GM23248 (cell line): ENCODE results near the gene PGBD2. TPM values are rescaled to one million over a fixed set of nuclear protein-coding genes. Genes with fewer than 3 reads are reported as not detected.

Experiments used
- DNase-seq: peaks from one replicate; pipeline ENCODE4 v3.0.0-alpha.2; 2015
- H2AFZ ChIP-seq: fragments of 200-600 bp; sonication (generic); 2 replicates; pipeline ENCODE4 v1.6.1; 2016; ENCODE audit warnings: antibody characterized with exemption
- H3F3A ChIP-seq: fragments of 200-600 bp; sonication (generic); 2 replicates; pipeline ENCODE4 v1.6.1; 2016; ENCODE audit warnings: mild to moderate bottlenecking, antibody characterized with exemption, mixed run types; ENCODE audit not compliant: insufficient read depth
- H3K27ac ChIP-seq: fragments of 200-600 bp; sonication (generic); 2 replicates; pipeline ENCODE4 v1.5.1; 2016; ENCODE audit warnings: mild to moderate bottlenecking
- H3K27me3 ChIP-seq: fragments of 200-600 bp; sonication (generic); replicated peaks from 2 replicates; pipeline ENCODE4 v1.6.1; 2016; ENCODE audit warnings: mild to moderate bottlenecking; ENCODE audit not compliant: insufficient read depth
- H3K36me3 ChIP-seq: fragments of 200-600 bp; sonication (generic); 2 replicates; pipeline ENCODE4 v1.6.1; 2016; ENCODE audit warnings: low read depth, mild to moderate bottlenecking
- H3K4me1 ChIP-seq: fragments of 200-600 bp; sonication (generic); 2 replicates; pipeline ENCODE4 v1.6.1; 2016; ENCODE audit warnings: mild to moderate bottlenecking; ENCODE audit not compliant: insufficient read depth
- H3K4me2 ChIP-seq: fragments of 200-600 bp; sonication (generic); one replicate; pipeline ENCODE4 v1.6.1; 2016; ENCODE audit warnings: mild to moderate bottlenecking; ENCODE audit not compliant: unreplicated experiment
- H3K4me3 ChIP-seq: fragments of 200-600 bp; sonication (generic); 2 replicates; pipeline ENCODE4 v1.5.1; 2016; ENCODE audit warnings: mild to moderate bottlenecking
- H3K79me2 ChIP-seq: fragments of 200-600 bp; sonication (generic); 2 replicates; pipeline ENCODE4 v1.6.1; 2016; ENCODE audit warnings: mild to moderate bottlenecking; ENCODE audit not compliant: insufficient read depth
- H3K9ac ChIP-seq: fragments of 200-600 bp; sonication (generic); 2 replicates; pipeline ENCODE4 v1.6.1; 2016; ENCODE audit warnings: mild to moderate bottlenecking
- H3K9me2 ChIP-seq: fragments of 200-600 bp; sonication (generic); 2 replicates; pipeline ENCODE4 v1.6.1; 2016; ENCODE audit warnings: mixed run types, mild to moderate bottlenecking, moderate library complexity; ENCODE audit not compliant: insufficient read depth
- H3K9me3 ChIP-seq: fragments of 200-600 bp; sonication (generic); one replicate; pipeline ENCODE4 v1.6.1; 2017; ENCODE audit warnings: low read depth
- H4K20me1 ChIP-seq: fragments of 200-600 bp; sonication (generic); 2 replicates; pipeline ENCODE4 v1.6.0; 2016; ENCODE audit not compliant: insufficient read depth
- EZH2 ChIP-seq: fragments of 200-600 bp; sonication (generic); IDR thresholded peaks from 2 replicates; pipeline ENCODE4 v1.6.1; 2018; ENCODE audit warnings: antibody characterized with exemption, mild to moderate bottlenecking; ENCODE audit not compliant: insufficient read depth, poor library complexity, severe bottlenecking
- EZH2phosphoT487 ChIP-seq: fragments of 200-600 bp; sonication (generic); IDR thresholded peaks from 2 replicates; pipeline ENCODE4 v1.6.1; 2018; ENCODE audit warnings: antibody characterized with exemption, moderate library complexity, mild to moderate bottlenecking, low read depth; ENCODE audit not compliant: insufficient read depth
- WGBS, 2 experiments: methylation state at CpG; one replicate each; pipeline ENCODE4 v1.1.6; 2015 to 2017; ENCODE audit warnings: low lambda C conversion rate in 2 of 2, low coverage in 1 of 2; ENCODE audit errors: missing lambda C conversion rate in 2 of 2; 5-methylcytosine and 5-hydroxymethylcytosine counted together
- in situ Hi-C: fragments of 300-500 bp; cut with MboI; formaldehyde crosslinking; loops from 2 replicates; pipeline ENCODE4 v1.15.0; 2020
- polyA plus RNA-seq: library from polyadenylated mRNA; unstranded; fragments of >200 nt; fragmentation: Nextera tagmentation; extraction: Ambion mirVana; gene quantifications from 2 replicates; pipeline ENCODE4 v1.2.1, GENCODE V29; 2016
- total RNA-seq: library from RNA; depleted of rRNA; stranded (reverse); fragments of >200 nt; shearing (Covaris generic); gene quantifications from 2 replicates; pipeline ENCODE4 v1.2.3, GENCODE V29; 2014

PGBD2 gene
- total and polyA plus RNA-seq, 2 experiments from 2014 or later, result 3.5 to 5.8 TPM

DNA sequence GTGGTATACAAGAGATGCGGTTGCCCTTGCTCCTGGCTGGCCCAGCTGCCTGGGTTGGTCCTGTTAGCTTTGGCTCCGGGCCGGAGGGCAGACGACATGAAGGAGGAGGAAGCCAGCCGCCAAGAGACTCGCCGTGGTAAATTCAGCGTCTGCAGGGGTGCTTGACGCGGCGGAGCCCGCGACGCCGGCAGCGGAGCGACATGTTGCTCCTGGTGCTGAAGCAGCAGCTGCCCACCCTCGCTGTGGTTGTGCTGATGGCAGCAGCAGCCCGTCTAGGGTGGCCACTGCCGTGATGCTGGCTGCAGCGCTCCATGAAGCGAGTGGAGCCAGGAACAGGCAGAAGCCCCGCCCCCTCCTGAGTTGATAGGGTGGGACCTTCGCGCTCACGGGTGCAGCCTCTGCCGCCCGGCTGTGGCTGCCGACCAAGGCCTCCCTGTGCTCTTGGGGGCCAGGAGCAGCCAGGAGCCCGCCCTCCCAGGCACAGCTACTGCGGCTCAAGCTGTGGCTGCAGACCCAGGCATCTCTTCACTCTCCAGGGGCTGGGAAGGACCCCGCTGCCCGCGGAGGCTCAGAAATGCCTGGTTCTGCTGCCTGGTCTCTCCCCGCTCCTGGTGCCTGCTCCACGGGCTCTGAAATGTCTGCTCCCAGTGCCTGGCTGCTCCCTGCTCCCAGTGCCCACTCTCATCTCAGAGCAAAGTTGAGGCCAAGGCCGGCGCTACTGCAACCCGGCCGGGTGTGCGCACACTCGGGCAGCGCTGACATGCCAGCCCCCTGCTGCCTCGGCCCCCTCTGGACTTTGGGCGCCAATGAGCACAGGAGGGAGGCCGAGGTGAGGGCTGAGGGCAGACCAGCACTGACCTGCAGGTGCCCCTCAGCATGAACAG, 42.8 kb upstream of the PGBD2 start:
- Histone ChIP-seq H2AFZ (peak overlapping the region; percentile 83), H3K9ac (peak overlapping the region; percentile 46), H3F3A (no peaks in the 10 kb centered on the region), H3K36me3 (no peaks in the 10 kb centered on the region), H4K20me1 (no peaks in the 10 kb centered on the region), H3K4me2 (peak overlapping the region; percentile 52), H3K9me2 (no peaks in the 10 kb centered on the region), H3K9me3 (no peaks in the 10 kb centered on the region), H3K4me3 (peak overlapping the region; percentile 67), H3K79me2 (peaks cover 4% of the 10 kb centered on the region; the same call in 1 of the 2 replicates), H3K27me3 (no peaks in the 10 kb centered on the region), H3K27ac (no peak overlapping the region), H3K4me1 (peaks cover 5% of the 10 kb centered on the region; the same call in 1 of the 2 replicates)
- DNase-seq, result peak; percentile 87
- no peak for TF ChIP-seq EZH2
- no peak for TF ChIP-seq EZH2phosphoT487
- in situ Hi-C loops, result no loop called here
- 9% methylated on average over 41 to 43 of the region's 46 CpGs for WGBS, 2 experiments

DNA sequence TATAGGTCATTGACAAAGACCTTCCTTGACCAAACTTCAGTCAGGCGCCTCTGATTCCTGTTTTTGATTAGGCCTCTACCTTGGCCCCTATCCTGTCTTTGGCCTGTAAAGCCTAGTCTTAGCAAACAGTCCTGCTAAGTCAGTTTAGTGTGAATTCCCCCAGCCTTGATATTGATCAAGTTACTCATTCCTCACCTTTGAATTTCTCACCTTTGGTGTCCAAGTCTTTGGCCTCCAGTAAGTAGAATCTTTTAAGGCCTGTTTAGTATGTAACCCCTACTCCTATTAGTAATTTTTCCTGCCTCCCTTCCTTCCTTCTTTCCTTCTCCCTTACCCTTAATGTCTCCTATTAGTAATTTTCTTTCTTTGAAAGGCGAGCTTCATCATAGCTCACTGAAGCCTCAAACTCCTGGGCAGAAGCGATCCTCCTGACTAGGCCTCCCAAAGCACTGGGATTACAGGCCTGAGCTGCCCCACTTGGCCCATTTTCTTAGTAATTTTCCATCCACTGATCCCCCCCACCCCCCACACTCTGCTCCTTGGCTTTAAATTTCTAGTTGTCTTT, 34.1 kb upstream of the PGBD2 start:
- H3K9me2 ChIP-seq, result no peaks in the 10 kb centered on the region
- peak overlapping the region; percentile 91 for H3K4me3 ChIP-seq
- in situ Hi-C loops, result no loop called here
- 96 to 100% methylated on average over 3 of the region's 3 CpGs for WGBS, 2 experiments
- TF ChIP-seq EZH2 (no peak), EZH2phosphoT487 (no peak)
- peak overlapping the region; percentile 92 for H3K4me2 ChIP-seq
- peak overlapping the region; percentile 95 for H3K9ac ChIP-seq
- H3K36me3 ChIP-seq, result no peaks in the 10 kb centered on the region
- H3F3A ChIP-seq, result peaks cover 26% of the 10 kb centered on the region
- H3K9me3 ChIP-seq, result no peaks in the 10 kb centered on the region
- H3K27me3 ChIP-seq, result no peaks in the 10 kb centered on the region
- no peaks in the 10 kb centered on the region for H4K20me1 ChIP-seq
- H3K79me2 ChIP-seq, result no peaks in the 10 kb centered on the region
- H2AFZ ChIP-seq, result peak overlapping the region; percentile 98
- no peak for DNase-seq
- peaks cover 9% of the 10 kb centered on the region for H3K4me1 ChIP-seq
- peak overlapping the region; percentile 97 for H3K27ac ChIP-seq

DNA sequence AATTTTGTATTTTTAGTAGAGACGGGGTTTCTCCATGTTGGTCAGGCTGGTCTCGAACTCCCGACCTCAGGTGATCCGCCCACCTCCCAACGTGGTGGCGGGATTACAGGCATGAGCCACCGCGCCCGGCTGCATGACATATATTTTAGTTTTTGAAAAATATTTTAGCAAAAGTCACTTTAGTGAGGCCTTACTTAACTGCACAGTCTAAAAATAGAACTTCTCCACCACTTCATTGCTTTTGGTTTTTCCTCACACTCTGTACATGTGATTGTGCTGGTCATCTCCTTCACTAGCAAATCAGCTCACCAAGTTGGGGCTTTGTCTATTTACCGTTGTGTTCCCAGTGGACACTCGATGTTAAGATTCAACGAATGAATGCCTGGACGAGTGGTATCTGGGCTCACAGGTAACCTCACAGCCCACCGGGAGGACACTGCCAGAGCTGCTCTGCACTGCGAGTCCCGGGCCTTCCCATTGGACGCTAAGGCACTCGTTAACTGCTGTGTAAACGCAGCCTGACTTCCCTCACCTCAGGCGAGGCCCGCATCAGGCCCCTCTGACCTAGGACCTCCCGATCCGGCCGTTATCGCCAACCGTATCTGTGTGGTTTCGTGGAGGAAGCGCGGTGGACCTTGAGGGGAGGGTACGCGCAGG, 33.2 kb upstream of the PGBD2 start:
- WGBS, 2 experiments, result 2 to 3% methylated on average over 31 of the region's 31 CpGs
- no peak for TF ChIP-seq EZH2phosphoT487
- TF ChIP-seq EZH2, result no peak
- peak; percentile 83 for DNase-seq

DNA sequence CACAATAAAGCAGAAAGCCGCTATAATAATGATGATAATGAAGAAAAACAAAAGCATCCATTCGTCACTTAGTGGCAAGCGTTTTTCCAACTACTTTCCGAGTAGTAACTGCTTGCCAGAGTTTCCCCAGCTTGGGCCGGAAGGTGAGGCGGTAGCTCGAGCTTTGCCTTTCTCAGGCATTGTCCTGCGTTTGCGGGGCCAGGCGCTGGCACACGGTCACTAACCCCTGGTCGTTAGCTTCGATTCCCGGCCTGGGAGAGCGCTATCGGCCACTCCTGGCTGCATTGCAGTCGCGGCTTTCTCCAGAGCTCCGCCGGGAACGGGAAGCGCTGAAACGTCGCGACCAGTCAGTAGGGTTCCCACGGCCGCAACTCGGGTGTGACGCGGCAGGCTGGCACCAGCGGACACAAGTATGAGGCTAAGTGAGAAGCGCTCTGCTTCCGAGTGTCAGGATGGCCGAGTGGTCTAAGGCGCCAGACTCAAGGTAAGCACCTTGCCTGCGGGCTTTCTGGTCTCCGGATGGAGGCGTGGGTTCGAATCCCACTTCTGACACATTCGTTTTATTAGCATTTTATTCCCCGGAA, 32.5 kb upstream of the PGBD2 start:
- no peaks in the 10 kb centered on the region for H3K9me2 ChIP-seq
- peak overlapping the region; percentile 91 for H3K4me3 ChIP-seq
- DNase-seq, result peak; percentile 97
- H3K4me2 ChIP-seq, result peak overlapping the region; percentile 92
- TF ChIP-seq EZH2phosphoT487 (no peak), EZH2 (no peak)
- H3K79me2 ChIP-seq, result no peaks in the 10 kb centered on the region
- no peaks in the 10 kb centered on the region for H3K27me3 ChIP-seq
- WGBS, 2 experiments, result 1% methylated on average over 41 of the region's 41 CpGs
- peak overlapping the region; percentile 97 for H3K27ac ChIP-seq
- H4K20me1 ChIP-seq, result no peaks in the 10 kb centered on the region
- H3K9me3 ChIP-seq, result no peaks in the 10 kb centered on the region
- no peaks in the 10 kb centered on the region for H3K36me3 ChIP-seq
- in situ Hi-C loops, result no loop called here
- H3K9ac ChIP-seq, result peak overlapping the region; percentile 95
- H3F3A ChIP-seq, result peaks cover 26% of the 10 kb centered on the region
- H3K4me1 ChIP-seq, result peaks cover 9% of the 10 kb centered on the region
- peak overlapping the region; percentile 98 for H2AFZ ChIP-seq

More for the DNA sequence above, 33.2 kb upstream of the PGBD2 start:
- peak overlapping the region; percentile 92 for H3K4me2 ChIP-seq
- H3K4me3 ChIP-seq, result peak overlapping the region; percentile 91
- peaks cover 9% of the 10 kb centered on the region for H3K4me1 ChIP-seq
- no peaks in the 10 kb centered on the region for H3K9me3 ChIP-seq
- no peaks in the 10 kb centered on the region for H3K27me3 ChIP-seq
- peak overlapping the region; percentile 95 for H3K9ac ChIP-seq
- H2AFZ ChIP-seq, result peak overlapping the region; percentile 98
- peak overlapping the region; percentile 97 for H3K27ac ChIP-seq
- no peaks in the 10 kb centered on the region for H3K9me2 ChIP-seq
- H3K79me2 ChIP-seq, result no peaks in the 10 kb centered on the region
- peaks cover 26% of the 10 kb centered on the region for H3F3A ChIP-seq
- in situ Hi-C loops, result no loop called here
- H3K36me3 ChIP-seq, result no peaks in the 10 kb centered on the region
- H4K20me1 ChIP-seq, result no peaks in the 10 kb centered on the region
